Cardiac muscle cell (in vitro differentiated cells and primary cell): ENCODE data around the gene PNCK. TPM values are rescaled to one million over a fixed set of nuclear protein-coding genes. Genes with fewer than 3 reads are reported as not detected.
A peak's percentile ranks its signal among the peaks of the same experiment; 100 is the strongest.

ENCODE experiments used
- DNase-seq, 2 donors: peaks; one replicate each; pipeline versions ENCODE4 v3.0.0 to v3.0.0-alpha.2; 2010 to 2017; ENCODE audit warnings: low read depth in 1 of 2, low spot score in 1 of 2
- H3K27ac ChIP-seq: fragments of 200-600 bp; sonication (generic); 2 replicates; pipeline ENCODE4 v1.5.1; 2016
- H3K27me3 ChIP-seq: fragments of 200-600 bp; sonication (generic); 2 replicates; pipeline ENCODE4 v1.6.0; 2016; ENCODE audit warnings: control low read depth
- H3K36me3 ChIP-seq: fragments of 200-600 bp; sonication (generic); 2 replicates; pipeline ENCODE4 v1.5.1; 2016; ENCODE audit warnings: control low read depth
- H3K4me1 ChIP-seq: fragments of 200-600 bp; sonication (generic); 2 replicates; pipeline ENCODE4 v1.8.1; 2017; ENCODE audit warnings: low read depth, mild to moderate bottlenecking, mixed run types
- H3K4me3 ChIP-seq: fragments of 200-600 bp; sonication (generic); 2 replicates; pipeline ENCODE4 v1.5.1; 2016; ENCODE audit warnings: mild to moderate bottlenecking
- H3K9me3 ChIP-seq: fragments of 200-600 bp; sonication (generic); 2 replicates; pipeline ENCODE4 v1.5.1; 2017; ENCODE audit warnings: low read depth, mild to moderate bottlenecking, control low read depth
- polyA plus RNA-seq: library from polyadenylated mRNA; unstranded; fragments of >200 nt; fragmentation: Nextera tagmentation; extraction: Ambion mirVana; gene quantifications from 2 replicates; pipeline ENCODE4 v1.2.1, GENCODE V29; 2016
- total RNA-seq: library from RNA; depleted of rRNA; stranded (reverse); fragments of >200 nt; gene quantifications from 2 replicates; pipeline ENCODE4 v1.2.3, GENCODE V29; 2016
- TF ChIP-seq, protein P1 (sequence below): IDR thresholded peaks from 2 replicates; pipeline ENCODE4 v1.5.1; 2012; ENCODE audit warnings: low read depth, mild to moderate bottlenecking, low read length

PNCK gene
- total and polyA plus RNA-seq, 2 experiments from 2014 or later = 14.5 to 23.5 TPM

- DNase-seq = no peak
- Histone ChIP-seq H3K36me3 (no peaks in the 10 kb centered on the region), H3K4me1 (no peaks in the 10 kb centered on the region), H3K4me3 (no peak overlapping the region), H3K27ac (no peak overlapping the region), H3K27me3 (peaks cover 8% of the 10 kb centered on the region), H3K9me3 (no peaks in the 10 kb centered on the region)
- TF ChIP-seq, protein P1, sequence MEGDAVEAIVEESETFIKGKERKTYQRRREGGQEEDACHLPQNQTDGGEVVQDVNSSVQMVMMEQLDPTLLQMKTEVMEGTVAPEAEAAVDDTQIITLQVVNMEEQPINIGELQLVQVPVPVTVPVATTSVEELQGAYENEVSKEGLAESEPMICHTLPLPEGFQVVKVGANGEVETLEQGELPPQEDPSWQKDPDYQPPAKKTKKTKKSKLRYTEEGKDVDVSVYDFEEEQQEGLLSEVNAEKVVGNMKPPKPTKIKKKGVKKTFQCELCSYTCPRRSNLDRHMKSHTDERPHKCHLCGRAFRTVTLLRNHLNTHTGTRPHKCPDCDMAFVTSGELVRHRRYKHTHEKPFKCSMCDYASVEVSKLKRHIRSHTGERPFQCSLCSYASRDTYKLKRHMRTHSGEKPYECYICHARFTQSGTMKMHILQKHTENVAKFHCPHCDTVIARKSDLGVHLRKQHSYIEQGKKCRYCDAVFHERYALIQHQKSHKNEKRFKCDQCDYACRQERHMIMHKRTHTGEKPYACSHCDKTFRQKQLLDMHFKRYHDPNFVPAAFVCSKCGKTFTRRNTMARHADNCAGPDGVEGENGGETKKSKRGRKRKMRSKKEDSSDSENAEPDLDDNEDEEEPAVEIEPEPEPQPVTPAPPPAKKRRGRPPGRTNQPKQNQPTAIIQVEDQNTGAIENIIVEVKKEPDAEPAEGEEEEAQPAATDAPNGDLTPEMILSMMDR = no peak
These were observed 36.2 kb downstream of the PNCK start for GRCh38 chrX:153637121-153638040.

DNA sequence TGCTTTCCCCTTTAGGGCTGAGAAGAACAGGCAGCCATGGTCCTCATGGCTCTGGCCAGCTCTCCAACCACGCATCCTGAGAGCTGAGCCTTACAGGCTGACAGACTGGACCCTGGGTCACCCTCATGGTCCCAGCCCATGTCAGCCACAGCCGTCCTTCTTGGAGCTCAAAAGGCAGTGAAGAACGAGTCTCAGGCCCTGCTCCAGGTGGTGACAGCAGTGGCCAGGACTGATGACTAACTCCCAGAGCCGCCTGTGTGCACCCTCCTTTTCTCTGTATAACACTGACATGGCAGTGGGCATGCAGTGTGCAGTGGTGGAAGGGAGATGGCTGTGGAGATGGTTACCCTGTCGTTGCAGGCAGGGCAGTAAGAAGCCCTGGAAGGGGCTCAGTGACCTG lies 36.9 kb downstream of the PNCK start:
- Histone ChIP-seq H3K4me1 (no peaks in the 10 kb centered on the region), H3K36me3 (no peaks in the 10 kb centered on the region), H3K4me3 (no peak overlapping the region), H3K9me3 (no peaks in the 10 kb centered on the region), H3K27me3 (peaks cover 2% of the 10 kb centered on the region), H3K27ac (no peak overlapping the region)
- no peak for DNase-seq
- TF ChIP-seq, protein P1 = no peak

- Histone ChIP-seq H3K9me3 (no peaks in the 10 kb centered on the region), H3K36me3 (no peaks in the 10 kb centered on the region), H3K4me3 (no peak overlapping the region), H3K27ac (no peak overlapping the region), H3K27me3 (no peaks in the 10 kb centered on the region), H3K4me1 (no peaks in the 10 kb centered on the region)
- TF ChIP-seq, protein P1 = peak; percentile 37
- DNase-seq = no peak
These were observed 37.6 kb downstream of the PNCK start for GRCh38 chrX:153635788-153636668.

GRCh38 chrX:153635388-153635787 lies 38.2 kb downstream of the PNCK start:
- no peak for DNase-seq
- no peaks in the 10 kb centered on the region for H3K27me3 ChIP-seq
- H3K9me3 ChIP-seq = no peaks in the 10 kb centered on the region
- TF ChIP-seq, protein P1 = no peak
- no peak overlapping the region for H3K4me3 ChIP-seq
- H3K4me1 ChIP-seq = no peaks in the 10 kb centered on the region
- H3K27ac ChIP-seq = no peak overlapping the region
- no peaks in the 10 kb centered on the region for H3K36me3 ChIP-seq

DNA sequence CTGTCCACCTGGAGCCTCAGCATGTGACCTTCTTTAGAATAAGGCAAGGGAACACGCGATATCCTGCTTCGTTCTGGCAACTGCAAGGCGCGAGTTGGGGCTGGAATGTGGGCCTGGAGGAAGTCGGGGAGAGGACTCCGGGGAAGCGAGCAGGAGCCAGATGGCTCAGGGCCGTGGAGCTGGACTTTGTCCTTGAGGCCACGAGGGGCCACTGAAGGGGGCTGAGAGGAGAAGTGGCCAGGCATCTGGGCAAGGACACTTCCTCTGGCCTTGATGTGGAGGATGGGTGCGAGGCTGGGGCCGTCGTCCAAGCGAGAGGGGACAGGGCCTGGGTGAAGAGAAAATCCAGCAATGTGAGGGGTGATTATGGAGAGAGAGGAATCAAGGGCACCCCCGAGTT lies 38.8 kb downstream of the PNCK start:
- TF ChIP-seq, protein P1 = no peak
- no peaks in the 10 kb centered on the region for H3K4me1 ChIP-seq
- H3K36me3 ChIP-seq = no peaks in the 10 kb centered on the region
- H3K27ac ChIP-seq = no peak overlapping the region
- no peak for DNase-seq
- H3K9me3 ChIP-seq = no peaks in the 10 kb centered on the region
- no peak overlapping the region for H3K4me3 ChIP-seq
- H3K27me3 ChIP-seq = no peaks in the 10 kb centered on the region
